ENCODE data around the gene ONECUT1. TPM values are rescaled to one million over a fixed set of nuclear protein-coding genes. Genes with fewer than 3 reads are reported as not detected.

ONECUT1 gene
- total and polyA plus RNA-seq, 12 donors: 0.06 to 0.18 TPM; not detected in 10

DNA sequence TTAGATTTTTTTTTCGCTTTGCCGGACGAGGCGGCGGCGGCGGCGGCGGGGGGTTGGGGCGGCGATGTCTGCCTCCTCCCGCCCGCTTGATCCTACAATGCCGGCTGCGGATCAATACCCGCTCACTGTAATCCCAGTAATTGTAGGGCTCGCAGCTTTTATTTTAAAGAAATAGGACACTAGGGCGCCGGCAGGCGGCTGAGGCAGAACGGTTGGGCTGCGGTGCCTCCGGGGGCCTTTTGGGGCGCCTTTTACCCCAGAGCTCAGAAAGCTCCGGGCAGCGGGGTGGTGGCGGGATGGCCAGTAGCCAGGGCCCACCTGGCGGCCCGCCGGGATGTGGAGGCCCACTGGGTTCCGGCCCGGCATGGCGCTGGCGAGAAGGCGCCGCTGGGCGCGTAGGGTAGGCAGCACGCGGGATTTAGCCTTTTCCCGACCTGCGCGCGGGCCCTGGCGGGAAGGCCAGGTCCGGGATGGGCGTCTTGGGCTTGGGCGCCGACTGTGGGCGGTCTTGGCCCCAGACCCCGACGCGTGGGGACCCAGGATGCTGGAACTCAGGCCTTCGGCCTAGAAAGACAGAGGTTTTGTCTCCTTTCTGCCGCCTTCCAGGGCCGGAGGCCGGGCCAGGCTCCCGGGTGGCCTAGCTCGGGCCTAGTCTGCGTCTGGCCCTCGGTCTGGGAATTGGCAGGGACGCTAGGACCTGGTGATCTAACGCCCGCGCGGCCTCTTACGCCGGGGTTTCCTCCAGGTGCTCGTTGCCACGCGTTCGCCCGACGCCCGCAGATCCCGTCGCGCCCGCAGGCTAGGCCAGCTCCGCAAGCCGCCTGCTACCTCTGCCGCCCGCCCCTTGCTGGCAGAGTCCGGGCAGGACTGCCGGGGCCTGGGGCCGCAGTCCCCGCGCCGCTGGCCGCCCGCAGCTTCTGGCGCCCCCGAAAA, 15.5 kb upstream of the ONECUT1 start:
- H3K9me3 ChIP-seq (replicated peaks in 1 of 3): no peaks in the 10 kb centered on the region
- H3K27ac ChIP-seq: no peak overlapping the region
- TF ChIP-seq, protein P1, sequence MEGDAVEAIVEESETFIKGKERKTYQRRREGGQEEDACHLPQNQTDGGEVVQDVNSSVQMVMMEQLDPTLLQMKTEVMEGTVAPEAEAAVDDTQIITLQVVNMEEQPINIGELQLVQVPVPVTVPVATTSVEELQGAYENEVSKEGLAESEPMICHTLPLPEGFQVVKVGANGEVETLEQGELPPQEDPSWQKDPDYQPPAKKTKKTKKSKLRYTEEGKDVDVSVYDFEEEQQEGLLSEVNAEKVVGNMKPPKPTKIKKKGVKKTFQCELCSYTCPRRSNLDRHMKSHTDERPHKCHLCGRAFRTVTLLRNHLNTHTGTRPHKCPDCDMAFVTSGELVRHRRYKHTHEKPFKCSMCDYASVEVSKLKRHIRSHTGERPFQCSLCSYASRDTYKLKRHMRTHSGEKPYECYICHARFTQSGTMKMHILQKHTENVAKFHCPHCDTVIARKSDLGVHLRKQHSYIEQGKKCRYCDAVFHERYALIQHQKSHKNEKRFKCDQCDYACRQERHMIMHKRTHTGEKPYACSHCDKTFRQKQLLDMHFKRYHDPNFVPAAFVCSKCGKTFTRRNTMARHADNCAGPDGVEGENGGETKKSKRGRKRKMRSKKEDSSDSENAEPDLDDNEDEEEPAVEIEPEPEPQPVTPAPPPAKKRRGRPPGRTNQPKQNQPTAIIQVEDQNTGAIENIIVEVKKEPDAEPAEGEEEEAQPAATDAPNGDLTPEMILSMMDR (IDR thresholded peaks at IDR 0.05): no peak
- TF ChIP-seq POLR2A (IDR thresholded peaks at IDR 0.05): no peak
- 5 to 16% (median 12%) methylated on average over 27 to 93 of the region's 93 CpGs for WGBS, 4 donors
- peaks cover 11 to 18% of the 10 kb centered on the region in 2 donors for H3K4me1 ChIP-seq (replicated peaks in 1 of 2)
- DNase-seq: no peak
- H3K4me3 ChIP-seq: peak overlapping the region in 1 of 4 donors; percentile 39
- intact Hi-C loops (cut with DNase I): no loop called here
- no peaks in the 10 kb centered on the region for H3K36me3 ChIP-seq (replicated peaks in 1 of 2)
- H3K27me3 ChIP-seq: peaks cover 82% of the 10 kb centered on the region

- Histone ChIP-seq H3K36me3 (replicated peaks in 1 of 2) (no peaks in the 10 kb centered on the region), H3K27me3 (peaks cover 89% of the 10 kb centered on the region), H3K9me3 (replicated peaks in 1 of 3) (no peaks in the 10 kb centered on the region), H3K4me1 (replicated peaks in 1 of 2) (peaks cover 11 to 18% of the 10 kb centered on the region in 2 donors), H3K4me3 (peak overlapping the region in 1 of 4 donors; percentile 39), H3K27ac (no peak overlapping the region)
- intact Hi-C loops (cut with DNase I): no loop called here
- DNase-seq: no peak
- TF ChIP-seq POLR2A (IDR thresholded peaks at IDR 0.05): no peak
- TF ChIP-seq, protein P1 (IDR thresholded peaks at IDR 0.05): no peak
- 6 to 11% (median 9%) methylated on average over 23 to 25 of the region's 25 CpGs for WGBS, 4 donors
These were observed 14.5 kb upstream of the ONECUT1 start for GRCh38 chr15:52804526-52805081.

GRCh38 chr15:52803467-52804306, 13.6 kb upstream of the ONECUT1 start:
- Histone ChIP-seq H3K9me3 (replicated peaks in 1 of 3) (no peaks in the 10 kb centered on the region), H3K4me3 (no peak overlapping the region), H3K27me3 (peaks cover 89% of the 10 kb centered on the region), H3K4me1 (replicated peaks in 1 of 2) (peaks cover 11 to 18% of the 10 kb centered on the region in 2 donors), H3K36me3 (replicated peaks in 1 of 2) (no peaks in the 10 kb centered on the region), H3K27ac (no peak overlapping the region)
- DNase-seq: no peak
- 5 to 10% (median 6%) methylated on average over 15 to 49 of the region's 49 CpGs for WGBS, 4 donors
- intact Hi-C loops (cut with DNase I): no loop called here
- TF ChIP-seq, protein P1 (IDR thresholded peaks at IDR 0.05): no peak
- no peak for TF ChIP-seq POLR2A (IDR thresholded peaks at IDR 0.05)

GRCh38 chr15:52803108-52803466, 13.0 kb upstream of the ONECUT1 start:
- WGBS, 4 donors: 21 to 26% (median 23%) methylated on average over 8 of the region's 8 CpGs
- peaks cover 11 to 18% of the 10 kb centered on the region in 2 donors for H3K4me1 ChIP-seq (replicated peaks in 1 of 2)
- H3K36me3 ChIP-seq (replicated peaks in 1 of 2): no peaks in the 10 kb centered on the region
- H3K9me3 ChIP-seq (replicated peaks in 1 of 3): no peaks in the 10 kb centered on the region
- no peak overlapping the region for H3K4me3 ChIP-seq
- peaks cover 91% of the 10 kb centered on the region for H3K27me3 ChIP-seq
- no peak overlapping the region for H3K27ac ChIP-seq
- intact Hi-C loops (cut with DNase I): no loop called here
- no peak for TF ChIP-seq POLR2A (IDR thresholded peaks at IDR 0.05)
- TF ChIP-seq, protein P1 (IDR thresholded peaks at IDR 0.05): no peak
- no peak for DNase-seq
